Activated effector memory CD4-positive, alpha-beta T cell treated with Interleukin-2 at 50 U/mL for 16 hours (primary cell): Measurements from ENCODE around the gene P2RY11.

Experiments used
- DNase-seq: peaks from one replicate; pipeline ENCODE4 v3.0.0-alpha.2; 2020

The P2RY11 gene

GRCh38 chr19:10093295-10094186 is 18.0 kb upstream of the P2RY11 start:
- DNase-seq: no peak

- DNase-seq: no peak
Measured at GRCh38 chr19:10095622-10095947, 15.9 kb upstream of the P2RY11 start.

- peak; percentile 87 for DNase-seq
Measured at GRCh38 chr19:10095948-10096614, 15.4 kb upstream of the P2RY11 start.

GRCh38 chr19:10096615-10096963 is 14.9 kb upstream of the P2RY11 start:
- no peak for DNase-seq

GRCh38 chr19:10100163-10100785 is 11.2 kb upstream of the P2RY11 start:
- DNase-seq: no peak

GRCh38 chr19:10102787-10103236 is 8.7 kb upstream of the P2RY11 start:
- DNase-seq: no peak

GRCh38 chr19:10104130-10104513 is 7.4 kb upstream of the P2RY11 start:
- no peak for DNase-seq

GRCh38 chr19:10104665-10105508 is 6.6 kb upstream of the P2RY11 start:
- peak; percentile 70 for DNase-seq

- no peak for DNase-seq
Measured at GRCh38 chr19:10105509-10106099, 5.9 kb upstream of the P2RY11 start.

GRCh38 chr19:10106100-10106936 is 5.2 kb upstream of the P2RY11 start, which contains the start of gene PPAN:
TSS of gene PPAN (plus strand) at chr19:10106362. CDS start at chr19:10106395, 33 bp downstream.
- peak; percentile 95 for DNase-seq

GRCh38 chr19:10107254-10107653 is 4.2 kb upstream of the P2RY11 start:
- DNase-seq: no peak

- DNase-seq: no peak
Measured at GRCh38 chr19:10107817-10108367, 3.6 kb upstream of the P2RY11 start.

GRCh38 chr19:10109528-10109927 is 2.0 kb upstream of the P2RY11 start:
- no peak for DNase-seq

GRCh38 chr19:10110076-10110971 is 1.2 kb upstream of the P2RY11 start:
- DNase-seq: no peak

- DNase-seq: no peak
Measured at GRCh38 chr19:10110972-10111317, 548 bp upstream of the P2RY11 start.

- peak; percentile 16 for DNase-seq
Measured at GRCh38 chr19:10112037-10112761, 706 bp downstream of the P2RY11 start.

GRCh38 chr19:10112895-10113591 is 1.6 kb downstream of the P2RY11 start:
- peak; percentile 58 for DNase-seq

GRCh38 chr19:10113592-10113963 is 2.1 kb downstream of the P2RY11 start:
- DNase-seq: no peak
